Measurements from ENCODE around the gene TAF11. TPM values are rescaled to one million over a fixed set of nuclear protein-coding genes. Genes with fewer than 3 reads are reported as not detected.
"Not testable (repeated sequence)": the region's sequence is repeated elsewhere in the genome, so short reads cannot be mapped to it uniquely, and the experiment has no call there.

Gene TAF11
- total RNA-seq, 1 experiment from 2014 or later: 169 TPM

- Histone ChIP-seq H3K27me3 (no peaks in the 10 kb centered on the region), H3K9me3 (no peaks in the 10 kb centered on the region)
- no peak for DNase-seq
These were observed 25.0 kb upstream of the TAF11 start for GRCh38 chr6:34912715-34913464.

DNA sequence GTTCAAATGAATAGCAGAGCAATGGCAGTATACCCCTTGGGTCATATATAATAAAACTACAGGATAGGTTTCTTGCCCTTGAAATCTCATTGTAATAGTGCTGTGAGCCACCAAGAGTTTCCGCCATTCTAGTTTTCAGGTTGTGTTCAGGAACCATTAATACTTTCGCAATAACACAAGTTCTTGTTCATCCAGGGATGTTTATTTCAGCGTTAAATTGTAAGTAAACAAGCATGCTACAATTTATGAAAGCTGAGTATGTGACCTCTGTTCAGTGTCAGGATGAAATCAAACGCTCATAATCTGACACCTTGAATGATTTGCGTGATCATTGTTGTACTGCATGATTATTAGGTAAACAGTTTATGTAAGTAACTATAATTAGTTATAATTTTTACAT, 24.0 kb upstream of the TAF11 start:
- Histone ChIP-seq H3K27me3 (no peaks in the 10 kb centered on the region), H3K9me3 (no peaks in the 10 kb centered on the region), H3K36me3 (no peaks in the 10 kb centered on the region), H3K4me3 (no peak overlapping the region)
- no peak for DNase-seq

More at GRCh38 chr6:34912715-34913464, 25.0 kb upstream of the TAF11 start:
- no peaks in the 10 kb centered on the region; the same call in 1 of the 2 replicates for H3K36me3 ChIP-seq
- no peak overlapping the region for H3K4me3 ChIP-seq

DNA sequence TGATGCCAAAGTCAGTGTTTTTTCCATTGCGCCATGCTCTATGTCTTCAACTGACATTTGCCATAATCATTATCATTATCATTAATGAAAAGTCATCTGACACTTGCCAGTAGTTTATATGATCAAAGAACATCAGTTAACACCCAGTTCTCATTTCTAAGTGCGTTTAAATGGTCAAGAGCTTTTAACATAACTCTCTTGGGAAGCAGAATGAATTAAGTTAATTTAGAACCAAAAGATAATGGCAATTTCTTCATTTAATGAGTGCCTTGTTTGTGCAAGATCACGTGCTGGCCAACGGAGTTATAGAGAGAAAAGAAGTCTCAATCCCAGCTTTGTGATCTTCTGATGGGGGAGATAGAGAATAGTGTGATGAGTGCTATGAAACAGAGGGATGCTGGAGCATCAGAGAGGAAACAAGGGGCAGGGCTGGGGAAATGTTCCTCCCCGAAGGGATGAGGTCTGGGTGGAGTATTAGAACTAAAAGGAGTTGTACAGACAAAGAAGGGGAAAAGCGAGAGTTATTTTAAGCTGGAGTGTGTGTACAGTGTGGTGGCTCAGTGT, 21.6 kb upstream of the TAF11 start:
- DNase-seq: no peak
- peaks cover 3% of the 10 kb centered on the region; the same call in 1 of the 2 replicates for H3K36me3 ChIP-seq
- no peaks in the 10 kb centered on the region for H3K27me3 ChIP-seq
- no peak overlapping the region for H3K4me3 ChIP-seq
- H3K9me3 ChIP-seq: no peaks in the 10 kb centered on the region

- no peak overlapping the region for H3K4me3 ChIP-seq
- H3K9me3 ChIP-seq: no peaks in the 10 kb centered on the region
- no peaks in the 10 kb centered on the region for H3K27me3 ChIP-seq
- no peak for DNase-seq
- H3K36me3 ChIP-seq: peaks cover 3% of the 10 kb centered on the region; the same call in 1 of the 2 replicates
These were observed 20.4 kb upstream of the TAF11 start for GRCh38 chr6:34908194-34908593.

DNA sequence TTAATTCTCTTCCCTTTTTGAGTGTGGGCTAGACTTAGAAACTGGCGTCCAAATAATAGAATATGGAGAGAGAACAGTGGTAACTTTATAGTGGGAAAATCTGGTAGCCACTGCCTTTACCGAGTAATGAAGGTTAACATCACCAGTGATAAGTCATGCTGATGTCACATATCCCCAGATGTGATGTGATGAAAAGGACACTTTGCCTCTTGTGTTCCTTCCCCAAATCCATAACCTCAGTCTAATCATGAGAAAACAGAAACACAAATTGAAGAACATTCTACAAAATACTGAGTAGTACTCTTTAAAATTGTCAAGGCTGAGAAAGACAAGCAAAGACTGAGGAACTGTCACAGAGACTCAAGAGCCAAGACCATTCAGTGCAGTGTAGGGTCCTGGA, 19.0 kb upstream of the TAF11 start:
- H3K27me3 ChIP-seq: no peaks in the 10 kb centered on the region
- no peak for DNase-seq
- no peak overlapping the region for H3K4me3 ChIP-seq
- no peaks in the 10 kb centered on the region for H3K9me3 ChIP-seq
- peaks cover 3% of the 10 kb centered on the region; the same call in 1 of the 2 replicates for H3K36me3 ChIP-seq

DNA sequence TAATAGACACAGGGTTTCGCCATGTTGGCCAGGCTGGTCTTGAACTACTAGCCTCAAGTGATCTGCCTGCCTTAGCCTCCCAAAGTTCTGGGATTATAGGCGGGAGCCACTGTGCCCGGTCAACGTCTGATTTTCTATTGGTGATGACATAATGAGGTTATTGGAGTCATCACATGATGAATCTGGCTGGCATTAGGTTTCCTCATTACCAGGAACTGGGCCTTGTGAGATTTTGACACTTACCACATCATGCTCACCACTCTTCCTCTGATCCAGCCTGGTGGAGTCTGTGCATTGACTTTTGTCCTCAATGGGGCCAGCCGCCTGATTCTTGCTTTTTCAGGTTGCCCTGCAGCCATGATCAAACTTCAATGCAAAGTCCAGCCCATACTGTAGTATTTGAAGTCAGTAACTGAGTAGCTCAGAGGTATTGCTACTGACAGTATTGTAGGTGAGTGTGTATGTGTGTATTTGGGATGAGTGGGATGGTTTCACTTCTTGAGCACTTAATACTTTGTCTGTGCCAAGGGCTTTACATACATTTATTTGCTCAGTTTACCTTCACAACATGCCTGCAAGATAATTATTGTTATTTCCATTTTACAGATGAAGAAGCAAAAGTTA, 17.3 kb upstream of the TAF11 start:
- H3K4me3 ChIP-seq: no peak overlapping the region
- no peak for DNase-seq
- H3K9me3 ChIP-seq: no peaks in the 10 kb centered on the region
- no peaks in the 10 kb centered on the region for H3K27me3 ChIP-seq
- peaks cover 3% of the 10 kb centered on the region; the same call in 1 of the 2 replicates for H3K36me3 ChIP-seq

- no peak overlapping the region for H3K4me3 ChIP-seq
- peaks cover 3% of the 10 kb centered on the region; the same call in 1 of the 2 replicates for H3K36me3 ChIP-seq
- DNase-seq: no peak
- H3K27me3 ChIP-seq: no peaks in the 10 kb centered on the region
- H3K9me3 ChIP-seq: no peaks in the 10 kb centered on the region
These were observed 14.1 kb upstream of the TAF11 start for GRCh38 chr6:34901930-34902329.

DNA sequence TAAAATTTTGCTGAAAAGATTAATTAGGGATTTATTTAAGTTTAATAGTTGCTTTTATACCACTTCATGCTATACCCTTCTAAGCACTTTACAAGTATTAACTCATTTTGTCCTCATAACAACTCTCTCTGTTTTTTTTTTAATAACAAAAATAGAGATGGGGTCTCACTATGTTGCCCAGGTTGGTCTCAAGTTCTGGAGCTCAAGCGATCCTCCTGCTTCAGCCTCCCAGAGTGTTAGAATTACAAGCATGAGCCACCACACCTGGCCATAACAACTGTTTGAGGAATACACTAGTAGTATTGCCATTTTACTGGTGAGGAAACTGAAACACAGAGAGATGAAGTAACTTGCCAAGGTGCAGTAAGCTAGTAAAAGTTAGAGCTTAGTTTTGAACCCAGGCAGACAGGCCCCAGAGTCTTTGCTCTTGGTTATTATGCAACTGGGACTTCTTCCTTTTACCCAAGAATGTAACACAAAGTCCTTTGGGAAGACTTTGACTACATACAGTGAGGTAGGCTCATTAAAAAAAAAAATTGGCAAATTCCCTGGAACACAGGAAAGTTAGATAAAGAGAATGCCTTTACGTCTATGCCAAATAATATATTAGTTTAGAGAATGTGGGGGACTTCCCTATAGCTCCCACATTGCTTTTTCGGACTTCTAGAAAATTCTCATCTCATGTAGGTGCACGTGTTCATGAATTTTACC, 12.6 kb upstream of the TAF11 start:
- Histone ChIP-seq H3K9me3 (no peaks in the 10 kb centered on the region), H3K27me3 (no peaks in the 10 kb centered on the region), H3K4me3 (no peak overlapping the region), H3K36me3 (peaks cover 3% of the 10 kb centered on the region; the same call in 1 of the 2 replicates)
- DNase-seq: no peak

DNA sequence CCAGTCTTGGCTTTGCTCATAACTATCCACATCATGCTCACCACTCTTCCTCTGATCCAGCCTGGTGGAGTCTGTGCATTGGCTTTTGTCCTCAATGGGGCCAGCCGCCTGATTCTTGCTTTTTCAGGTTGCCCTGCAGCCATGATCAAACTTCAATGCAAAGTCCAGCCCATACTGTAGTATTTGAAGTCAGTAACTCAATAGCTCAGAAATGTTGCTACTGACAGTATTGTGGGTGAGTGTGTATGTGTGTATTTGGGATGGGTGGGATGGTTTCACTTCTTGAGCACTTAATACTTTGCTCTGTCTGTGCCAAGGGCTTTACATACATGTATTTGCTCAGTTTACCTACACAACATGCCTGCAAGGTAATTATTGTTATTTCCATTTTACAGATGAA, 11.9 kb upstream of the TAF11 start:
- H3K9me3 ChIP-seq, H3K36me3 ChIP-seq, H3K4me3 ChIP-seq, H3K27me3 ChIP-seq, DNase-seq: not testable (repeated sequence)

DNA sequence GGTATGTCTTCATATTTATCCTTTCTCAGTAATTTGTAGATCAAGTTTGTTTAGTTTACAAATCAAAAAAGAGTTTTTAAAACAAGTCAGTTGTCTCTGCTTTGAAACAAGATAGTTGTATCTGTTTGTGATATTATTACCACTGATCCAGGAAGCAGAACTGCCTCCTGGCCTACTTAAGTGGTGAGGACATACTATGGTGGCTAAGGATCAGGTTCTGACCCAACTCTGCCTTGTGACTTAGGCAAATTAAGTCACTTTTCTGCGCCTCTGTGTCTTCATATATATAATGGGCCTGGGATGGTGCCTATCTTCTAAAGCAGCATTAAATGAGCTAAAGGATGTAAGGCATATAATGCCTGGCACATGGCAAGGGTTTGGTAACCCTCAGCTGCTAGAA, 9.9 kb upstream of the TAF11 start:
- Histone ChIP-seq H3K36me3 (no peaks in the 10 kb centered on the region), H3K4me3 (no peak overlapping the region), H3K27me3 (no peaks in the 10 kb centered on the region), H3K9me3 (no peaks in the 10 kb centered on the region)
- no peak for DNase-seq

- H3K9me3 ChIP-seq: no peaks in the 10 kb centered on the region
- DNase-seq: no peak
- H3K36me3 ChIP-seq: no peaks in the 10 kb centered on the region
These were observed 9.3 kb upstream of the TAF11 start for GRCh38 chr6:34897130-34897529.

GRCh38 chr6:34894693-34895092, 6.9 kb upstream of the TAF11 start:
- H3K4me3 ChIP-seq: no peak overlapping the region
- no peaks in the 10 kb centered on the region for H3K9me3 ChIP-seq
- no peaks in the 10 kb centered on the region for H3K27me3 ChIP-seq
- H3K36me3 ChIP-seq: no peaks in the 10 kb centered on the region
- DNase-seq: no peak

More at GRCh38 chr6:34897130-34897529, 9.3 kb upstream of the TAF11 start:
- no peaks in the 10 kb centered on the region for H3K27me3 ChIP-seq
- no peak overlapping the region for H3K4me3 ChIP-seq

DNA sequence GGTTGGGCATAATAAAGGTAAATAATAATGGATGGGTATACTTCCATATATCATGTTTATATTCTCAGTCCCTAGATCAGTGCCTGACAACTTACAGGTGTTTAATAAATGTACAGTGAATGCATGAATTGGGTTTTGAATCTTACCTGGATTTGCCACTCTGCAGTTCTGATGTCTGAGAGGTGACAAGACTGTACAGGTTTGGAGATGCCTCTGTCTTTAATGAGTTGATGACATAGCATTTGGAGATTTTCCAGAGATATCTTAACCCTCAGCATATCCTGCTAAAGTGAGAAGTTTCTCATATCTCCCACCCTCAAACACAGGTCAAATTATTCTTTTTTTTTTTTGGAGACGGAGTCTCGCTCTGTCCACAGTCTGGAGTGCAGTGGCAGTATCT, 3.5 kb upstream of the TAF11 start:
- no peaks in the 10 kb centered on the region for H3K27me3 ChIP-seq
- H3K36me3 ChIP-seq: peaks cover 2% of the 10 kb centered on the region; the same call in 1 of the 2 replicates
- no peak overlapping the region for H3K4me3 ChIP-seq
- no peaks in the 10 kb centered on the region for H3K9me3 ChIP-seq
- no peak for DNase-seq

DNA sequence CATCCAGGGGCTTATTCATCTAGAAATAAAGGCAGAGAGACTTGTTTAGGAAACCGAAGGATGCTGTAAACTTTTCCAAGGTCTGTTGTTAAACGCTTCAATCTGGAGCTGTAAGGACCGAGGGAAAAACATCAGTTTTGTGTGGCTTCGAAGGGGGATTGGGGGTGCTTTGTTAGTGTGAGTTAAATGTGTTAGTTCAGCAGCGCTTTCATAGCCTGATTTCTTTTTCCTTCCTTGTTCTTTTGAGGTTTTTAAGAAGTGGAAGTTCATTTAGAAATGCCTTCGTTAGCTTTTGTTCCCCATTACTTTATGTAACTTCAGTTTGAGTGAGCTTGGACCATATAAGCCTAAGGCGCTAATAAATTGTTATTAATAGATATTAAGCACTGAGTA, 2.7 kb upstream of the TAF11 start:
- Histone ChIP-seq H3K4me3 (peak overlapping the region; percentile 97), H3K9me3 (no peaks in the 10 kb centered on the region), H3K27me3 (no peaks in the 10 kb centered on the region), H3K36me3 (peaks cover 8% of the 10 kb centered on the region)
- DNase-seq: no peak

DNA sequence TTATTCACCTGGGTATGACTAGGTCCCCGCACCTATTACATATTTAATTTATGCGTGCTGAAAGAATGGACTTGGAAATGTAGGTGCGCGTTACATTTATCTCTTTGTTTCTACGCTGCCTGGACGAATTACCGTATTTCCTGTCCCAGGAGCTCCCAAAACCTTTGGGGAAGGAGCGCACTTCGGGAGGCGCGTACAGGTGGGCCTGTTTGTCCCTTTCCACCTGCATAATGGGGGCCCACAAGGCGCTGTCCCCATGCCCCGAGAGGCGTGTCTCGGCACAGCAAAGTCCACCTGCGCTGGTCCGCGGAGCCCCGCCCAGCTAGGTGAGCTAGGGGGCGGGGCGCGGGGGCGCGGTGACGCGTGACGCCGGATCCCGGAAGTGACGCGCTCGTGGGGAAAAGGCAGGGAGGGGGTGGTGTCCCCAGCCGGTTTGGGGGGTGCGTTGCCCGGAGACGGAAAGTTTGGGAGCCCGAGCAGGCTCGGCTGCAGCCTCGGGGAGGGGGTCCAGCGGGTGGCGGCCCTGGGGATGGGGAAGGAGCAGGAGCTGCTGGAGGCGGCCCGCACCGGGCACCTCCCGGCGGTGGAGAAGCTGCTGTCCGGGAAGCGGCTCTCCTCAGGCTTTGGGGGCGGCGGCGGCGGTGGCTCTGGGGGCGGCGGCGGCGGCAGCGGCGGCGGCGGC, 1.2 kb upstream of the TAF11 start, which contains the start of gene ANKS1A:
Gene ANKS1A (plus strand): TSS at position 382 of the 682 bp plus-strand sequence. CDS start 148 bp downstream, at position 530.
- no peaks in the 10 kb centered on the region for H3K27me3 ChIP-seq
- H3K4me3 ChIP-seq: peak within 1 kb of the TSS; percentile 97
- H3K36me3 ChIP-seq: peaks cover 20% of the 10 kb centered on the region
- DNase-seq: peak; percentile 87
- H3K9me3 ChIP-seq: no peaks in the 10 kb centered on the region

GRCh38 chr6:34888514-34888856, 643 bp upstream of the TAF11 start:
- H3K36me3 ChIP-seq: peaks cover 25% of the 10 kb centered on the region
- H3K4me3 ChIP-seq: peak overlapping the region; percentile 97
- H3K27me3 ChIP-seq: no peaks in the 10 kb centered on the region
- H3K9me3 ChIP-seq: no peaks in the 10 kb centered on the region
- DNase-seq: no peak

Data from MG63 (cell line).